ENCODE results near the gene SLC12A9.
A peak's percentile ranks its signal among the peaks of the same experiment; 100 is the strongest.

Gene SLC12A9

DNA sequence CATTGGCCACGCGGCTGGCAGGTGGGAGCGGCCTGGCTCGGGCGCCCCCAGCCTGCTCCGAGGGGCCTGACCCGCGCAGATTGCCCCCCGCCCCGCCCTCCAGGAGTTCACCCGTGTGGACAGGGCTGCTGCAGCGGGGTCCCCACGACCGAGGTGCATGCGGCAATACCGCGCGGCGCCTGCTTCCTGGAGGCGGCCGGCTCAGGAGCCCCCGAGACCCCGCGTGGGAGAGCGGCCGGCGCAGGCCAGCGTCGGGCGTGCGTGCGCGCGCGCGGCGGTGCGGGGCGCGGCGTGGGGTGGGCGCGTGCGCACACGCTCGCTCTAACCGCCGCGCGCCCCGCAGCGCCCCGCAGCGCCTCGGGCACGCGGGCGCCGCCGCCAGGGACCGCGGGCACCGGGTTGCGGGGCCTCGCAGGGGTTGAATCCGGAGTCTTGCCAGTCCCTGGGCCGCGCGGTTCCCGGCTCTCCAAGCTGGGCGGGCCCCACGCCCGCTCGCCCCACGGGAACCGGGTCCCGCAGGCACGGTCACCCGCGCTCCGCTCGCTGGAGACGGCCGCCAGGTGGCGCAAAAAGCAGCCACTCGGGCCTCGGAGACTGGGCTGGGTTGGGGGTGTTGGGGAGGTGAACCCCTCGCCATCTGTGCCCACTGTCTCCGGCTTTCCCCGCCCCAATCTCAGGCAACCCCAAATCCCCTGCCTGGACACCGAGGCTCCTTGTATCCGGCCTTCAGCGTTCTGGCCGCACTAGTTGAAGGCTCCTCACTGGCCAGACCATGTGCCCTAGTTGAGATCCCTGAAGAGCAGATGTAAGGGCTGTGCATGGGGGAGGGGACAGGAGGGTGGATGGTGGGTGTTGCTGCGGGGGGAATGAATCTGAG is 44.5 kb downstream of the SLC12A9 start (continued):
- TF ChIP-seq, protein P1, sequence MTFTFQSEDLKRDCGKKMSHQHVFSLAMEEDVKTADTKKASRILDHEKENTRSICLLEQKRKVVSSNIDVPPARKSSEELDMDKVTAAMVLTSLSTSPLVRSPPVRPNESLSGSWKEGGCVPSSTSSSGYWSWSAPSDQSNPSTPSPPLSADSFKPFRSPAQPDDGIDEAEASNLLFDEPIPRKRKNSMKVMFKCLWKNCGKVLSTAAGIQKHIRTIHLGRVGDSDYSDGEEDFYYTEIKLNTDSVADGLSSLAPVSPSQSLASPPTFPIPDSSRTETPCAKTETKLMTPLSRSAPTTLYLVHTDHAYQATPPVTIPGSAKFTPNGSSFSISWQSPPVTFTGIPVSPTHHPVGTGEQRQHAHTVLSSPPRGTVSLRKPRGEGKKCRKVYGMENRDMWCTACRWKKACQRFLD (tag by site-specific recombination; IDR thresholded peaks at IDR 0.05), result no peak
- no peak for TF ChIP-seq ZNF398 (tag by site-specific recombination; IDR thresholded peaks at IDR 0.05)
- TF ChIP-seq, protein P2, sequence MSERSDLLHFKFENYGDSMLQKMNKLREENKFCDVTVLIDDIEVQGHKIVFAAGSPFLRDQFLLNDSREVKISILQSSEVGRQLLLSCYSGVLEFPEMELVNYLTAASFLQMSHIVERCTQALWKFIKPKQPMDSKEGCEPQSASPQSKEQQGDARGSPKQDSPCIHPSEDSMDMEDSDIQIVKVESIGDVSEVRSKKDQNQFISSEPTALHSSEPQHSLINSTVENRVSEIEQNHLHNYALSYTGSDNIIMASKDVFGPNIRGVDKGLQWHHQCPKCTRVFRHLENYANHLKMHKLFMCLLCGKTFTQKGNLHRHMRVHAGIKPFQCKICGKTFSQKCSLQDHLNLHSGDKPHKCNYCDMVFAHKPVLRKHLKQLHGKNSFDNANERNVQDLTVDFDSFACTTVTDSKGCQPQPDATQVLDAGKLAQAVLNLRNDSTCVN (tag by site-specific recombination; optimal IDR thresholded peaks at IDR 0.05), result peak; percentile 87
- TF ChIP-seq ZNF112 (tag by site-specific recombination; IDR thresholded peaks at IDR 0.05), result no peak
- no peak for TF ChIP-seq ZNF214 (tag by site-specific recombination; IDR thresholded peaks at IDR 0.05; ENCODE audit: borderline replicate concordance)
- TF ChIP-seq ZNF488 (tag by site-specific recombination; IDR thresholded peaks at IDR 0.05), result no peak
- no peak for TF ChIP-seq ZNF776 (tag by site-specific recombination; IDR thresholded peaks at IDR 0.05; ENCODE audit: borderline replicate concordance)
- TF ChIP-seq GLIS1 (tag by site-specific recombination; IDR thresholded peaks at IDR 0.05), result no peak
- TF ChIP-seq HIC1 (tag by site-specific recombination; IDR thresholded peaks at IDR 0.05), result no peak; the same call in 1 of the 2 replicates
- peak; percentile 20; the same call in 1 of the 2 replicates for TF ChIP-seq ZSCAN30 (tag by site-specific recombination; IDR thresholded peaks at IDR 0.05)
- TF ChIP-seq ZNF654 (tag by site-specific recombination; IDR thresholded peaks at IDR 0.05; ENCODE audit: low read depth), result peak; percentile 43
- no peak for TF ChIP-seq ZNF777 (tag by site-specific recombination; IDR thresholded peaks at IDR 0.05; ENCODE audit: borderline replicate concordance)
- no peak for TF ChIP-seq KLF7 (tag by site-specific recombination; IDR thresholded peaks at IDR 0.05; ENCODE audit: borderline replicate concordance)
- TF ChIP-seq SP3 (tag by site-specific recombination; IDR thresholded peaks at IDR 0.05), result no peak
- TF ChIP-seq ZNF341 (tag by site-specific recombination; IDR thresholded peaks at IDR 0.05; ENCODE audit: low read depth), result peak; percentile 23
- TF ChIP-seq CTCF (tag by site-specific recombination; IDR thresholded peaks at IDR 0.05), result peak; percentile 93
- TF ChIP-seq ZNF10 (tag by site-specific recombination; IDR thresholded peaks at IDR 0.05), result peak; percentile 33; the same call in 1 of the 2 replicates
- TF ChIP-seq ZNF335 (tag by site-specific recombination; conservative IDR thresholded peaks at IDR 0.05), result peak; percentile 32; the same call in 1 of the 2 replicates
- TF ChIP-seq, protein P3, sequence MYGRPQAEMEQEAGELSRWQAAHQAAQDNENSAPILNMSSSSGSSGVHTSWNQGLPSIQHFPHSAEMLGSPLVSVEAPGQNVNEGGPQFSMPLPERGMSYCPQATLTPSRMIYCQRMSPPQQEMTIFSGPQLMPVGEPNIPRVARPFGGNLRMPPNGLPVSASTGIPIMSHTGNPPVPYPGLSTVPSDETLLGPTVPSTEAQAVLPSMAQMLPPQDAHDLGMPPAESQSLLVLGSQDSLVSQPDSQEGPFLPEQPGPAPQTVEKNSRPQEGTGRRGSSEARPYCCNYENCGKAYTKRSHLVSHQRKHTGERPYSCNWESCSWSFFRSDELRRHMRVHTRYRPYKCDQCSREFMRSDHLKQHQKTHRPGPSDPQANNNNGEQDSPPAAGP (tag by site-specific recombination; IDR thresholded peaks at IDR 0.05), result peak; percentile 80
- no peak for TF ChIP-seq BCL11A (tag by site-specific recombination; IDR thresholded peaks at IDR 0.05; ENCODE audit: low read depth)
- no peak for TF ChIP-seq ZNF48 (tag by site-specific recombination; IDR thresholded peaks at IDR 0.05)
- peak; percentile 38; the same call in 1 of the 2 replicates for TF ChIP-seq ZNF660 (tag by site-specific recombination; IDR thresholded peaks at IDR 0.05)
- TF ChIP-seq, protein P4, sequence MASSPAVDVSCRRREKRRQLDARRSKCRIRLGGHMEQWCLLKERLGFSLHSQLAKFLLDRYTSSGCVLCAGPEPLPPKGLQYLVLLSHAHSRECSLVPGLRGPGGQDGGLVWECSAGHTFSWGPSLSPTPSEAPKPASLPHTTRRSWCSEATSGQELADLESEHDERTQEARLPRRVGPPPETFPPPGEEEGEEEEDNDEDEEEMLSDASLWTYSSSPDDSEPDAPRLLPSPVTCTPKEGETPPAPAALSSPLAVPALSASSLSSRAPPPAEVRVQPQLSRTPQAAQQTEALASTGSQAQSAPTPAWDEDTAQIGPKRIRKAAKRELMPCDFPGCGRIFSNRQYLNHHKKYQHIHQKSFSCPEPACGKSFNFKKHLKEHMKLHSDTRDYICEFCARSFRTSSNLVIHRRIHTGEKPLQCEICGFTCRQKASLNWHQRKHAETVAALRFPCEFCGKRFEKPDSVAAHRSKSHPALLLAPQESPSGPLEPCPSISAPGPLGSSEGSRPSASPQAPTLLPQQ (tag by site-specific recombination; IDR thresholded peaks at IDR 0.05), result peak; percentile 71
- peak; percentile 50; the same call in 1 of the 2 replicates for TF ChIP-seq ZNF2 (tag by site-specific recombination; IDR thresholded peaks at IDR 0.05)
- peak; percentile 16; the same call in 1 of the 2 replicates for TF ChIP-seq SP7 (tag by site-specific recombination; IDR thresholded peaks at IDR 0.05)
